HG03108 (cell line): ENCODE results near the gene ZFAND6.
"Not testable (repeated sequence)": the region's sequence is repeated elsewhere in the genome, so short reads cannot be mapped to it uniquely, and the experiment has no call there.

Experiments used
- ATAC-seq: cut with Tn5 transposase; IDR thresholded peaks from one replicate; pipeline ENCODE4 v1.9.1; 2021; ENCODE audit warnings: moderate library complexity; ENCODE audit not compliant: unreplicated experiment

ZFAND6 gene

DNA sequence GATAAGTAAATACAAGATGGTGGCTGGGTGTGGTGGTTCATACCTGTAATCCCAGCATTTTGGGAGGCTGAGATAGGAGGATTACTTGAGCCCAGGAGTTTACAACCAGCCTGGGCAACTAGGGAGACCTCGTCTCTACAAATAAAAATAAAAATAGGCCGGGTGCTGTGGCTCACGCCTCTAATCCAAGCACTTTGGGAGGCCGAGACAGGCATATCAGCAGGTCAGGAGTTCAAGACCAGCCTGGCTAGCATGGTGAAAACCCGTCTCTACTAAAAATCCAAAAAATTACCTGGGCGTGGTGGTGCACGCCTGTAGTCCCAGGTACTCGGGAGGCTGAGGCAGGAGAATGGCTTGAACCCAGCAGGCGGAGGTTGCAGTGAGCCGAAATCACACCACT, 14.3 kb upstream of the ZFAND6 start:
- not testable (repeated sequence) for ATAC-seq

DNA sequence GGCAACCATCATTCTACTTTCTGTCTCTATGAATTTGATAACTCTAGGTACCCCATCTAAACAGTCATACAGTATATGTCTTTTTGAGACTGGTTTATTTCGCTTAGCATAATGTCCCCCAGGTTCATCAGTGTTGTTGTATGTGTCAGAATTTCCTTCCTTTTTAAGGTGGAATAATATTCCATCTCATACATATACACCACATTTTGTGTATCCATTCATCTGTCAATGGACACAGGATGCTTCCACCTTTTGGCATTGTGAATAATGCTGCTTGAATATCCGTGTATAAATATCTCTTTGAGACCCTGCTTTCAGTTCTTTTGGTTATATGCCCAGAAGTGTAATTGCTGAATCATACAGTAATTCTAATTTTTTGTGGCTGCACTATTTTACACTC, 10.4 kb upstream of the ZFAND6 start:
- ATAC-seq = no peak

DNA sequence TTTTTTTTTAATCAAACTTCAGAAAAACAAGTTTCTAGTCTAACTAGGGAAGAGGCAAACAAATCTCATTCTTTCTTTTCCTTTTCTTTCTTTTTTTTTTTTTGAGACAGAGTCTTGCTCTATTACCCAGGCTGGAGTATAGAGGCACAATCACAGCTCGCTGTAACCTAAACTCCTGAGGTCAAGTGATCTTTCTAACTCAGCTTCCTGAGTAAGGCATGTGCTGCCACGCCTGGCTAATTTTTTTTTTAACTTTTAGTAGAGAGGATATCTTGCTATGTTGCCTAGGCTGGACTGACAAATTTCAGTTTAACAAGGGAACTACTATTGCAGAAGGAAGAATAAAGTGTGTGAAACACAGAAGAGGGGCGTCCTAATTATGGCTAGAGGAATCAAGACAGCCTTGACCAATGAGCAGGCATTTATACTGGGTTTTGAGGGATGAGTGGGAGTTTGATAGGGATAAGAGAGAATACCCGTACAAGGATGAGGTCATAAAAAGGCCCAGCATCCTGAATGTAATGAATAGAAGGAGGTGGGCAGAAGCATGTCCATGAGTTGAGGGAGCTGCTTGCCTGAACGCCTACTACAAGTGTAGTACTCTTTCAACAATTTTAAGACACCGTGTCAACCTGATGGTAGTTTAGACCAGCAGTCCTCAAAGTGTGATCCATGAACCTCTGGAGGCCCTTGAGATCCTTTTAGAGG, 6.7 kb upstream of the ZFAND6 start:
- peak; percentile 52 for ATAC-seq

DNA sequence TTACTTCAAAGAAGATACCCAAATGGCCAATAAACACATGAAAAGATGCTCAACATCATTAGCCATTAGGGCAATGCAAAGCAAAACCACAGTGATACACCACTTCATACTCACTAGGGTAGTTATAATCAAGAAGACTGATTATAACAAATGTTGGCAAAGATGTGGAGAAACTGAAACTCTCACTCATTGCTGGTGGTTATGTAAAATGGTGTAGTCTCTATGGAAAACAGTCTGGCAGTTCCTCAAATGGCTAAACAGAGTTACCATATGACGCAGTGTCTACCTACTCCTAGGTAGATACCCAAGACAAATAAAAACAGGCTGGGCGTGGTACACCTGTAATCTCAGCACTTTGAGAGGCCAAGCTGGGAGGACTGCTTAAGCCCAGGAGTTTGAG, 3.5 kb upstream of the ZFAND6 start:
- ATAC-seq = no peak

DNA sequence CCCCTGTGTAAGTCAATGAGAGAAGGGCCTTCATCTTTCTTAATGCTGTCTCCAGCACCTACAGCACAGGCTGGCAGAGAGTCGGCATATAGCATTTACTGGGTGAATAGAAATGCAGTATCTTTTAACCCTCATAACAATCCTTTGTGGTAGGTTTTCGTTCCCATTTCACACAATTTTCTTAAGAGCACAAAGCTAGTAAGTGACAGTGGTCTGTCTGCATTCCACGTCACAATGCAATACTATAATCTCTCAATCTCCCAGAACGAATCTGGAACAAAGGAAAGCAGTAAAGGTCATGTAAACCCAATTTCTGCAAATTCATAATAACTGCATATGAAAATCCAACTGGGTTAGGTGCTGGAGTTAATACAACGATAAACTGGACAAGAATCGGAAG, 1.4 kb upstream of the ZFAND6 start:
- ATAC-seq = no peak

DNA sequence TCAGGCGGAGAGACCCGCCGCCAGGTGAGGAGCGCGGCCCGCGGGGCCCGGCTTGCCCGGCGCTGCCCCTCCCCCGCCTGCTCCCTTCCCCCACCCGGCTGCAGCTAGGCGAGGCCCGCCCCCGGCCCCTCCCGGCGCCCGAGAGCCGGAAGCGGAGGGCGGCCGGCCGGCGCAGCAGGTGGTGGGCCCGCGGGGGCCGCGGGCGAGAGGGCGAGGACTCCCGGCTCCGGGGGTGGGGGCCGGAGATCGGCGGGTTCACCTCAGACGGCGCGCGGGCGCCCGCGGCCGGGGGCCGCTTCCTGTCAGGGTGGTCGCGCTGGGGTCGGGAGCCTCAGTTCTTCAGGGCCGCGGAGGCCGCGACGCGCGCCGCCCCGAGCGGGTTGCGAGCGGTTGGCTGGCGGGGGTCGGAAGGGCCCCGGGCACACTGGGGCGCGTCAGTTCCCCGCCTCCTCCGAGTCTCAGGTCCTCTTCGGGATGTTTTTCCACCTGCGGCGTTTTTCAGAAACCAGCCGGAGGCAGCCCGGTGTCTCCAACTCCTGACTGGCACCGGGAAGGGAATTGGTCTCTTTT, 395 bp downstream of the ZFAND6 start:
- peak; percentile 44 for ATAC-seq

DNA sequence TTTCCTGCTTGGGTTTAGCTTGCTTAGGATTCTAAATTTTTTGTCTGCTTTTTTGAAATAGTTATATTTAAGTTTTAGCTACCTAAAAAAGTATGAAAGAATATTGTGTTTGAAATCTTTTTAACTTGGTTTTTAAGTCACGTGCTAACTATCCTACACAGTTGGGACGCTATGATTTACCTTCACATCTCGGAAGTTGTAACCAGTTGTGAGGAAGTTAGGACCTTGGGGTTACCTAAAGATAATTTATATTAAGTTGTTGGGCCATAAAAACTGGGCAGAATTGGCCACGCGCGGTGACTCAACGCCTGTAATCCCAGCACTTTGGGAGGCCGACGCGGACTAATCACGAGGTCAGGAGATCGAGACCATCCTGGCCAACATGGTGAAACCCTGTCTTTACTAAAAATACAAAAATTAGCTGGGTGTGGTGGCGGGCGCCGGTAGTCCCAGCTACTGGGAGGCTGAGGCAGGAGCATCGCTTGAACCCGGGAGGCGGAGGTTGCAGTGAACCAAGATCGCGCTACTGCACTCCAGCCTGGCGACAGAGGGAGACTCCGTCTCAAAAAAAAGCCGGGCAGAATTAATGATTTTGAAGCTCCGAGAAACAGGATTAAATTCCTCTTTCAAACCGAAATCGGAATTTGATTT, 1.0 kb downstream of the ZFAND6 start:
- no peak for ATAC-seq

DNA sequence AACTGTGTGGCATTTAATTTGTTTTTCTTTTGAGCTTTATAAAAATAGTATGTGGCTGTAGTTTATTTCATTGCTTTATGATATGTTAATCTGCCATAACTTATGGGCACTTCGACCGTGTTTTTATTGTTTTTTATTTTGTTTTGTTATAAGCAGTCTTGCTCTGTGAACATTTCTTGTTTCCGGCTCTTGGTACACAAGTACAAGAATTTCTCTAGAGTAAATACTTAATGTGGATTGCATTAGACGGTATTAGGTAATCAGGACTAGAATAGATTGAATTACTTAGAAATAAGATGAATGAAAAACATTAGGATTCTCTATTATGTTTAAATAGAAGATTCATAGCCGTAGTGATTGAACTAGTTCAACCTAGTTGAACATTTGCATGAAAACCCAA, 2.1 kb downstream of the ZFAND6 start:
- no peak for ATAC-seq

DNA sequence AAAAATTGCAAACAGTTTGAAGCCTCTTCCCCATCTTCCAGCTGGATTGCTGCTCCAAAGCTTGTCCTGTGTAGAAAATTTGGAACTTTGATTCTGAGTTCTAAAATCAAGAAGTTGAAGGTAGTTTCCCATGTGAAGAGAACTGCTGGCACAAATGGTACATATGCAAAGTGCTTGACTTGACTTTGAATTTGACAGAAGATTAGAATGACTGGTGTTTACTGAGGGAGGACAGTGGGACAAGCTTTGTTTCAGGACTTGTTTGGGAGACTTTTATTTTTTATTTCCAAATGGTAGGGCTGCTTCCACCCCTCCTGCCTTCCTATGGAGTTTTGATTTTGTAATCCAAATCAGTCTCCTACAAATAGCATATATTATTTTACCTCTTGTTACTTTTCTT, 7.4 kb downstream of the ZFAND6 start:
- no peak for ATAC-seq

DNA sequence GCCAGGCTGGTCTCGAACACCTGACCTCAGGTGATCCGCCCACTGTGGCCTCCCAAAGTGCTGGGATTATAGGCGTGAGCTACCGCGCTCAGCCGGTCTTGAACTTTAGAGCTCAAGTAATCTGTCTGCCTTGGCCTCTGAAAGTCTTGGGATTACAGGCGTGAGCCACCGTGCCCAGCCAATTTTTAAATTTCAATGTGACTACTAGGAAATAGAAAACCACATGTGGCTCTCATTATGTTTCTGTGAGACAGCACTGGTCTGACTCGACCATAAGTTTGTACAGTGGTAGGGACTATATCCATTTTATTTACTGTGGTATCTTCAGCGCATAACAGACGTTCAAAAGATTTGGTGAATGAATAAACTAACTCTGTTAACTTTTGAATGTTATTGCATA, 9.1 kb downstream of the ZFAND6 start:
- ATAC-seq = no peak

DNA sequence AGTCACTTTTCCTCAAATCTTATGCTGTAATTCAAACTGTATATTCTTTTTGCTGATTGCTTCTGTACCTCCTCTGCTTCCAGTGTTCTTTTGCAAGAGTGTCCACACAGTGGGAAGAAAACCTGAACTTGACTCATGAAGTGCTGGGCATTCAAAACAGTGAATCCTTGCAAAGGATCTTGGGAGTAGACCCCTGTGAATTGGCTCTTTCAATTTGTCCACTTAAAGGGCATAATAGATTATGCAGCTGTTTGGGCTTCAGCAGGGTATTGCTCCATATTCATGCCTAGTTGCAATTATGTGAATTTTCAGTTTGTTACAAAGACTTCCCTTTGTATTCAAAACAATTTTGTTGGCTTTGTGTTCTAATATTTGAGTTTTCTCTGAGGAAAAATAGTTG, 11.4 kb downstream of the ZFAND6 start:
- ATAC-seq = no peak

DNA sequence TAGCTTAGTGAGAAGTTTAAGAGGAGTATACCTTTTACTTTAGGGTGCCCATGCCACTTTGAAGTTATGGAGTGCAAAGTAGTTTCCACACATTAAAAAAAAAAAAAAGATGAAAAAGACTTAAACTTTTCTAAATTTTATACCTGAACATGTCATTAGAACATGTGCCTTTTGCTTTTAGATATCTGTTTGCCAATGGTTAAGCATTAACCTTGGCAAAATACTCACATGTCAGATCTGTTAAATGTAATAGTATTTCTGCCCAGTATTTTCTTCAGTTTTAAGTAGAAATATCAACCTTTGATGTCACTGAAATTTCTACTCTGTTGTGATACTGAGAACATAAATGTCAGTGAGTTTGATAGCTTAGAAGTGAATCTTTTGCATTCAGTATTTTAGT, 12.2 kb downstream of the ZFAND6 start:
- ATAC-seq = no peak

DNA sequence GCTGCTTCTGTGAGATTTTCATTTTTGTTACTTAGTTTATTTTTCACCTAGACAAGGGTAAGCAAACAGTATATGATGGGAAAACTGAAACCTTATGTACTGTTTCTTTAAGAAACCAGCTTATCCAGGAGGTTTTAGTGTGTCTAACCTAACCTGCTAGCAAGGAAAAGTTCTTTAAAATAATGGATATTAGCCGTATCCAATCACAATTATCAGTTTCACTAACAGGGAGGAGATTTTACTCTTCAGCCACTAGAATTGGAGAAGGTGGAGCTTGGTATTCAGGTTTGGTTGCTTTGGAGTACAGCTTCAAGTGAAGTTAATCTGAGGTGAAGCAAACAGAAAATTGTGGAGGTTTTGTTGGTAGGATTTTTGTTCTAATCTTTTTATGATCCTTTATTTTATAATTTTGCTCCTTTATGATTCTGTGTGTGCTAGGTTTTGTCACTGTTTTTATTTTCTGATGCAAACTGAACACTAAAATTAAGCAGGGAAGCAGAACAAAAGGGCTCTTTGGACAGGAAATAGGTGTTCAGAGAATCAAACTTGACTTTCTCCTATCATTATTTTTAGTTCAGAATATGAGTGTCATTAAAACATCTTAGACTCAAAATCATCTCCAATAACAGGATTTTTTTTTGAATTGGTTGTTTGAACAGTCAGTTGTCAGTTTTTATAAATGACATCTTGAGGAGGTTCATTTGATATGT, 13.0 kb downstream of the ZFAND6 start:
- ATAC-seq = peak; percentile 72

DNA sequence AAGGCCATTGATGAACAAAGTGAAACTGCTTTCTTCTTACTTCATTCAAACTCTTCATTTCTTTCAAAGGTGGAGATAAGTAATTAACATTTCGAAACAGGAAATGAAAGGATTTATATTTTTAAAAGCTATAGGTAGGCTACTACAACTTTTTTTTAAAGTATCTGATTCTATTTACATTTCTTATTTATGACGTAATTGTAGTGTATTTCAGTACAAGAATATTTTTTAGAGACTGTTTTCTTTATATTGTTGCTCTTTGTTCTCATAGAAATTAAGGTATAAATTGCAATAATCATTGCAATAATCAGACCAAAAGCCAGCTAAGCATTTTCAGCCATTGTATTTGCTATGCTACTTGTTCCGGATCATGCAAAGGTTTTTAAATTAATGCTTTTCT, 13.7 kb downstream of the ZFAND6 start:
- no peak for ATAC-seq

DNA sequence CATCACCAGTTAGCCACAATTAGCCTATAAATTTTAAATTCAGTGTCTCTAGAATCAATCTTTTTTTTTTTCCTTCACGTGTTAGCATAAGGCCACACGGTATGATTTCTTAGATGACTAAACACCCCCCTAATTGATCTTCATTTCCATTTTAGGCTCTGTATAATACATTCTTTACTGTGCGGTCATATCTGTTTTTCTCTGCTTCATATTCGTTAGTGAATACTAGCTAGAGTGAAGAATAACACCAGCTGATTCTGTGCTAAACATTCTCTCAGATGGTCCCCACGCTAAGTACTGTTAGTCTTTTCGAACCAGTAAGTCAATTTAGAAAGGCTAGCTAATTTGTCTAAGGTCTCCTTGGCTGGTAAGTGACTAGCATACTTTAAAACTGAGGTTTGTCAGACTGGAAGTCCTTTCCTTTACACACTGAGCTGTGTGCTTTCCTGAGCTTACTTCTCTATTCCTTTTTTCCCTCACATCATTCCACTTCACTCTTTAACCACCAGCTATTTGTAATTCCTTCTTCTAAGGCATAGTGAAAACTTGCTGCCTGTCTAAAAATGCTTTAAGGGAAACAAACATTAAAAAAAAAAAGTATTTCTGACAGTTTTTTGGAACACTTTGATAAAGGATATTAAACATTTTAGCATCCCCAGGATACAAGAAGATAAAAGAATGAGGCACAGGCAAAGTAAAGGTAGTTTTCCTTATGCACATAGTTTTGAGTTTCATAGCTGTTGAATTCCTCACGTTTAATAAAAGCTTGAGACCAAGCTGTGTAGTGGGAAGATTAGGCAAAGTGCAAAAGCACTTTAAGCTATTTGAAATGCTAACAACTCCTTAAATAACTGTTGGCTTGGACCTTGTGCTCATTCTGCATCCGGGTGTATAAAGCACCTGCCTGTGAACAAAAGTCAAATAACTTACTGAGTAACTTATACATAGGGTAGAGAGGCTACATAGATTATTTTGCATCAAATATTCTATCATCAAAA, 17.1 kb downstream of the ZFAND6 start:
- no peak for ATAC-seq

DNA sequence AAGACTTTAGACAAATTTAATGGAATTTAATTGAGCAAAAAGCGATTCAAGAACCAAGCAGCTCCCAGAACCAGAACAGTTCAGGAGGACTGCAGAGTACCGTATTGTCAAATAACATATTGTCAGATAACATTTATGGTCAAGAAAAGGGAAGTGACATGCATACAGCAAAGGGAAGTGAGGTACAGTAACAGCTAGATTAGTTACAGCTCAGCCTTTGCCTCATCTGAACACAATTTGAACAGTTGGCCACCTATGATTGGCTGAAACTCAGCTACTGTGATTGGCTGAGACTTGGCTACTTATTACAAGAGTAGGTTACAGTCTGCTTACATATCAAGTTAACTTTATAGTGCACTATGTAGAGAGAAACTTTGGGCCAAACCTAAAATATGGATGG, 21.9 kb downstream of the ZFAND6 start:
- ATAC-seq = no peak

DNA sequence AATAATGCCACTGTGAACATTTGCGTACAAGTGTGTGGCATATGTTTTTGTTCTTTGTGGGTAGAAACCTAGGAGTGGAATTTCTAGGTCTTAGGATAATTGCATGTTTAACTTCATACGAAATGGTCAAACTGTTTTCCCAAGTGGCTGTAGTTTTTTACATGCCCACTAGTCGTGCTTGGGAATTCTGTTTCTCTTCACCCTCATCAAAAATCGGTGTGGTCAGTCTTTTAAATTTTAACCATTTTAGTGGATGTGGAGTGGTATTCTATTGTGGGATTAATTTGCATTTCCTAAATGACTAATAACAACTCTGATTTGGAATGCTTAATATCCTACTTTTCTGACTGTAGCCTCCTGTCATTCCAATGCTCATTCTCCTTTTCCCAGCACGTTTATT, 27.6 kb downstream of the ZFAND6 start:
- no peak for ATAC-seq

DNA sequence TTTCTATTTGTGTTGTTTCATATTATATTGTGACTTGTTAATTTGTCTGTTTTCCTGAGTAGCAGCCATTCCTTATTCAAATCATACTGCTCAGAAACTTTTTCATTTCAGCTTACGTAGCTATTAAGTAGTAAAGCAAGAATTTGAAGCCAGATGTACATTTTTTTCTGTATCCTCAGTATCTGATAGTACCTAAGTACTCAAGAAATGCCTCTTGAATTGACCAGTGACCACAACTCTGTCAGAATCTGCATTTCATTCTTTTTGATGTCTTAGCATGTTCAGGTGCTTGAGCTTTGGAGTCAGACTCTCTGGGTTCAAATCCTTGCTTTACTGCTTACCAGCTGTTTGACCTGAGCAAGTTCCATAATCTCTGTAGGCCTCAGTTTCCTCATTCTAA, 30.6 kb downstream of the ZFAND6 start:
- ATAC-seq = no peak

DNA sequence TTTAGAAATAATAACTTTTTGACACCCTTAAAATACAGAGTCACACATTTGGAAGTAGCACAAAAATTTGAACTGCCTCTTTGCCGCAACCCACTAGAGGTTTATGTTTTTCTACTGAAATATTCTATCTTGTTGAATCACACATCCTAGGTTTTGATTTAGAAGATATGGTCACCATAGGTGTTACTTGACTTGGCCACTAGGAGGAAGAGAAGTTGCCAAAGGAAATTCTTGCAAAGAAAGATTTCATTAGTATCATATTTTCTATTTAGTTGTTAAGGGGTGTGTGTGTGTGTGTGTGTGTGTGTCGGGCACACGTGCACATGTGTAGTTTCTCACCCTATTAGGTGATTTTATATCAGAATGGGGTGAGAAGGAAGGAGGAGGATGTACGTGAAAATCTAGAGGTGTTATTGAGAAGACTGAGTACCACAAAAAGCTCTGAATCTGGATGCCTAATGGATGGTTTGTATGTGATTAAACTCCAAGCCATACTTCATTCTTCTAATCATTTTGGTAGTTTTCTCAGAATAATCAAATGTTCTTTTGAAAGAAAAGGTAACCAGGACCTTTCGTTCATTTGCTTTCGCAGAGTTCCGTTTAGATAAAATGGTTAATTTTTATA, 31.5 kb downstream of the ZFAND6 start:
- ATAC-seq = no peak

DNA sequence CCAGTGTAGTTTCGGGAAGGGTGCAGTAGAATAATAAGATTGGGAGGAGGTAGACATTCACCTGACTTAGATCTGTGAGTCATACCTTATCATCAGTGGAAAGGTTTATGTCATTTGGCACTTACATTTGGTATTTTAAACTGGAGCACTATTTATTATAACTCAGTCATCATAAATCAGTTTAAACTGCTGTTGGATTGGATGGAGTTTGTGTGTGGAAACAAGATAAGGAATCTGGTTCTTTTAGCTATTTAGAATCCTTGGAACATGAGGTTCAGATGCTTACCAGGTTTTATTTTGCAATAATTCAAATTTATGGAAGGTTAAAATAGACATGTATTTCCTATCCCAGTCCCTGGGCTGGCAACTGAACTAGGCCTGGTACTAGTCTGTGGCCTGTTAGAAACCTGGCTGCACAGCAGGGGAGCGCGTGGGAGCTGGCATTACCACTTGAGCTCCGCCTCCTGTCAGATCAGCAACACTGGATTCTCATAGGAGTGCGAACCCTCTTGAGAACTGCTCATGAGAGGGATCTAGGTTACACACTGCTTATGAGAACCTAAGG, 34.5 kb downstream of the ZFAND6 start:
- no peak for ATAC-seq
